Natural killer cell treated with Interleukin-12 subunit alpha and Interleukin-12 subunit beta and Interleukin-15 and Interleukin-18, amount 100 ng/mL, for 72 hours (primary cell): ENCODE data around the gene SPIRE2. TPM values are rescaled to one million over a fixed set of nuclear protein-coding genes. Genes with fewer than 3 reads are reported as not detected.

Source experiments
- ATAC-seq, 2 donors: fragments of 150-1000 bp; cut with Tn5 transposase in 1 of 2; sonication (Bioruptor Pico), chemical (Tn5 transposase) in 1 of 2; 2 replicates each; pipeline ENCODE4 v1.10.0; 2021
- DNase-seq: peaks from one replicate; pipeline ENCODE4 v3.0.0; 2022; ENCODE audit warnings: low spot score
- H3K27ac Mint-ChIP-seq, 2 donors: 1 replicate in 1 of 2; 2 replicates in 1 of 2; pipeline ENCODE4 v1.8.0; 2022; ENCODE audit warnings: mixed read lengths in 2 of 2, mild to moderate bottlenecking in 1 of 2, moderate library complexity in 1 of 2
- H3K27me3 Mint-ChIP-seq, 2 donors: 1 replicate in 1 of 2; 2 replicates in 1 of 2; pipeline ENCODE4 v1.8.0; 2022; ENCODE audit warnings: mixed read lengths in 2 of 2
- H3K36me3 Mint-ChIP-seq: one replicate; pipeline ENCODE4 v1.8.0; 2022; ENCODE audit warnings: mixed read lengths
- H3K4me1 Mint-ChIP-seq, 2 donors: 1 replicate in 1 of 2; 2 replicates in 1 of 2; pipeline ENCODE4 v1.8.0; 2022; ENCODE audit warnings: low read depth in 2 of 2, mixed read lengths in 2 of 2, mild to moderate bottlenecking in 1 of 2
- H3K4me3 Mint-ChIP-seq: one replicate; pipeline ENCODE4 v1.8.0; 2022; ENCODE audit warnings: mixed read lengths
- H3K9me3 Mint-ChIP-seq: 2 replicates; pipeline ENCODE4 v1.8.0; 2022; ENCODE audit warnings: mixed read lengths
- total RNA-seq, 2 donors: library from RNA; stranded (reverse); gene quantifications; one replicate each; pipeline ENCODE4 v1.2.3, GENCODE V29; 2022

SPIRE2 gene
- total RNA-seq, 2 donors from 2014 or later: 2.5 to 3.9 TPM

DNA sequence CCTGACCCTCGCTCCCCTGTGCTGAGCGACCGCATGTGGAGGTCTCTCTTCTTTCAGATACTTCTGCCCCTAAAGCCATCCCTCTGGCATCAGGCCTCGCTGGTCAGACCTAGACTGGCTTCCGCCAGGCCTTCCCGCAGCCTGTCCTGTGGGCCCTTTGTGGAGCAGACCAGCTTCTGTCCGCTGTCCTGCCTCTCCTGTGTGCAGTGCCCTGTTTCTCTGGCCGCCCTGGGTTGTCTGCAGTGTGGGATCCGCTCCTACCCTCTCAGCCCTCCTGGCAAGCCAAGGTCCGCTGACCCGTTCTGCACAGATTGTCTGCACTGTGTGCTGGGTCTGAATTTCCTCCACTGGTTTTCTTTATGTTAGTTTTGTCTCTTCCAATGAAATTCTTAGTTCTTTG, 68.9 kb downstream of the SPIRE2 start:
- H3K4me1 Mint-ChIP-seq: peaks cover 0 to 5% of the 10 kb centered on the region in 2 donors
- no peaks in the 10 kb centered on the region for H3K27me3 Mint-ChIP-seq
- H3K36me3 Mint-ChIP-seq: peaks cover 6% of the 10 kb centered on the region
- no peak for DNase-seq
- H3K9me3 Mint-ChIP-seq: no peaks in the 10 kb centered on the region
- no peak overlapping the region for H3K27ac Mint-ChIP-seq
- no peak for ATAC-seq
- no peak overlapping the region for H3K4me3 Mint-ChIP-seq

- H3K4me1 Mint-ChIP-seq: peaks cover 0 to 5% of the 10 kb centered on the region in 2 donors
- H3K9me3 Mint-ChIP-seq: no peaks in the 10 kb centered on the region
- no peak for ATAC-seq
- H3K36me3 Mint-ChIP-seq: peaks cover 6% of the 10 kb centered on the region
- no peaks in the 10 kb centered on the region for H3K27me3 Mint-ChIP-seq
- no peak overlapping the region for H3K27ac Mint-ChIP-seq
- peak; percentile 45 for DNase-seq
- H3K4me3 Mint-ChIP-seq: no peak overlapping the region
Observed at GRCh38 chr16:89898201-89898967, 70.1 kb downstream of the SPIRE2 start.

DNA sequence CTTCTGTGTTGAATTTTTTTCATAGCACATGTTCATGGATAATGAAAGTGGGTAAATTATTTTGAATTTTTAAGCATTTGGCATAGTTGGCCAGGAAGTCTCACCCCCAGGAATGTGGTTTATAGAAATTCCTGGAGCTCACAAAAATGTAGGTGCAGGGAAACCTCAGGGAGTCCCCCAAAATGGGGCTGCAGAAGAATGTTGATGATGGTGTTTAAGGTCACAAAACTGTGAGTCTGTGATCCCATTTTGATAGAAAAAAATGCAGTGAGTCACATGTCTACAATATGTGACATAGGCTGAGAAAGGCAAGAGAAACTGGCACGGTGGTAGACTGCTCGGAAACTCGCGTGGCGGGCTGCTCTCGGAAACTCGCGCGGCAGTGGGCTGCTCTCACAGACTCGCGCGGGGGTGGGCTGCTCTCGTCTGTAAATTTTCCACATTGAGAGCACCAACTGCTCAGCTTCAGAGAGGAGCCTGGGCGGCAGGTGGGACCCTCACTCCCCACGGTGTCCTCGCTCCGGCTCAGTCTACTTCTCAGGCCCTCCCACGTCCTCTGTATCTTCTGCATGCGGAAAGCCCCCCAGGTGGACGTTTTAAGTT, 71.7 kb downstream of the SPIRE2 start:
- Mint-ChIP-seq H3K27ac (no peak overlapping the region), H3K4me1 (peaks cover 0 to 5% of the 10 kb centered on the region in 2 donors), H3K9me3 (no peaks in the 10 kb centered on the region), H3K4me3 (no peak overlapping the region), H3K27me3 (no peaks in the 10 kb centered on the region), H3K36me3 (peaks cover 6% of the 10 kb centered on the region)
- no peak for DNase-seq
- ATAC-seq: no peak

DNA sequence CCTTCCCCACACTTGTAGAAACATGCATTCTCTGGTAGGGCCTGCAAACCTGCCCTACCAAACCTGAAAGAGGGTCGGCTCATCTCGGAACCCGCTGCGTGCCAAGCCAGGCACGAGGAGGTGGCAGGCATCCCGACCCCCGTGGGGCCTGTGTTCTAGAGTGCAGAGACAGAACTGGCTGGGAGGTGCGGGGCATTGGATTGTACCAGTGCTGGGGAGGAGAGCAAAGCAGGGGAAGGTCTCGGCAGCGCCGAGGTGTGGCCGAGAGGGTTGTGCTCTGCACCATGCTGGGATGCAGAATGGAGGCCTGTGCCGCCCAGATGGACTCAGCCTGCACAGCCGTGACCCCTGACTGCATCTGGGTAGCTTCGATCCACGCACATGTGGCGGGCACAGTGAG, 72.6 kb downstream of the SPIRE2 start:
- no peak overlapping the region for H3K4me3 Mint-ChIP-seq
- no peaks in the 10 kb centered on the region for H3K27me3 Mint-ChIP-seq
- peaks cover 0 to 7% of the 10 kb centered on the region in 2 donors for H3K4me1 Mint-ChIP-seq
- ATAC-seq: no peak
- H3K36me3 Mint-ChIP-seq: peaks cover 6% of the 10 kb centered on the region
- H3K27ac Mint-ChIP-seq: no peak overlapping the region
- no peak for DNase-seq
- no peaks in the 10 kb centered on the region for H3K9me3 Mint-ChIP-seq

- DNase-seq (no peak), ATAC-seq (no peak)
- Mint-ChIP-seq H3K4me3 (no peak overlapping the region), H3K36me3 (peaks cover 6% of the 10 kb centered on the region), H3K4me1 (peaks cover 0 to 10% of the 10 kb centered on the region in 2 donors), H3K27me3 (no peaks in the 10 kb centered on the region), H3K27ac (no peak overlapping the region), H3K9me3 (no peaks in the 10 kb centered on the region)
Observed at GRCh38 chr16:89902980-89903379, 74.7 kb downstream of the SPIRE2 start.

GRCh38 chr16:89903908-89904515, 75.7 kb downstream of the SPIRE2 start:
- ATAC-seq (no peak), DNase-seq (no peak)
- H3K36me3 Mint-ChIP-seq: peaks cover under 1% of the 10 kb centered on the region
- H3K27ac Mint-ChIP-seq: no peak overlapping the region
- peaks cover 0 to 6% of the 10 kb centered on the region in 2 donors for H3K4me1 Mint-ChIP-seq
- H3K4me3 Mint-ChIP-seq: no peak overlapping the region
- H3K27me3 Mint-ChIP-seq: no peaks in the 10 kb centered on the region
- H3K9me3 Mint-ChIP-seq: no peaks in the 10 kb centered on the region

DNA sequence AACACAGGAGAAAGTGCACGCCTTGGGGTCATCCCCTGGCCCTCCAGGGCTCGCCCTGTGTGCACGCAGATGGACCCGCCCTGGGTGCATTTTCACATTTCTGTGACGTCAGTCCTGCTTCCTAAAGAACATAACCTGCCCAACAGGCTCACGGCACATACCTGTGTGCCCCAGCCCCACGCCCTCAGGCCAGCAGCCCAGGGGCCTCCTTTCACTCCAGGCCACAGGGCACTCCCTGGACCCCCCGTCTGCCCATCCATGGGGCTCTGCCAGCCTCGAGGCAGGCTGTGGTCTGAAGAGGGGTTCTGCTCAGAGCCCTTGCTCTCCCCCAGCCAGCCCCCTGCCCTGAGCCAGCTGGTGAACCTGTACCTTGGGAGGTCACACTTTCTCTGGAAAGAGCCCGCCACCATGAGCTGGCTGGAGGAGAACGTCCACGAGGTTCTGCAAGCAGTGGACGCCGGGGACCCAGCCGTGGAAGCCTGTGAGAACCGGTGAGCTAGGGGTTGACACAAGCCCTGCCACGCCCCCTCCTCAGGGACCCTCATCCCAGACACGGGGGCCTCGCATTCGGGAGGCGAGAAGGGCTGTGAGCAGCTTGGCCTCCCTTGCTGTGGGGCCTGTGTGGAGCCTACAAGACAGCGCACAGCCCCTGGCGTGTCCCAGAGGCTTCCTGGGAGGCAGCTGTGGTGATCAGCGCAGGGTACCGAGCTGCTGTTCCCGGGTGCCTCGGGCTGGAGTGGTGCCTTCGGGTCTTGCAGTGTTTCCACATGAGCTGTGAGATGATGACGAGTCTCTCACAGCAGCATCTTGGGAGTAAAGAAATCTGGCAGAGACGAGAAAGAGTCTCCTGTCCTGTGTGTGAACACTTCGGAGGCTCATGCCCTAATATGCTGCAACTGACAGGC, 76.6 kb downstream of the SPIRE2 start:
- Mint-ChIP-seq H3K4me3 (no peak overlapping the region), H3K27me3 (no peaks in the 10 kb centered on the region), H3K36me3 (no peaks in the 10 kb centered on the region), H3K27ac (no peak overlapping the region), H3K9me3 (no peaks in the 10 kb centered on the region), H3K4me1 (peaks cover 0 to 5% of the 10 kb centered on the region in 2 donors)
- peak in 1 of 2 donors; percentile 26 for ATAC-seq
- peak; percentile 40 for DNase-seq

GRCh38 chr16:89905511-89906139, 77.3 kb downstream of the SPIRE2 start:
- Mint-ChIP-seq H3K9me3 (no peaks in the 10 kb centered on the region), H3K4me3 (no peak overlapping the region), H3K4me1 (peaks cover 0 to 5% of the 10 kb centered on the region in 2 donors), H3K27ac (no peak overlapping the region), H3K36me3 (no peaks in the 10 kb centered on the region), H3K27me3 (no peaks in the 10 kb centered on the region)
- DNase-seq (no peak), ATAC-seq (no peak)

GRCh38 chr16:89906140-89907025, 78.1 kb downstream of the SPIRE2 start:
- Mint-ChIP-seq H3K4me3 (no peak overlapping the region), H3K27me3 (no peaks in the 10 kb centered on the region), H3K9me3 (no peaks in the 10 kb centered on the region), H3K4me1 (peaks cover 0 to 5% of the 10 kb centered on the region in 2 donors), H3K36me3 (no peaks in the 10 kb centered on the region), H3K27ac (no peak overlapping the region)
- ATAC-seq (peak in 1 of 2 donors; percentile 5), DNase-seq (no peak)

DNA sequence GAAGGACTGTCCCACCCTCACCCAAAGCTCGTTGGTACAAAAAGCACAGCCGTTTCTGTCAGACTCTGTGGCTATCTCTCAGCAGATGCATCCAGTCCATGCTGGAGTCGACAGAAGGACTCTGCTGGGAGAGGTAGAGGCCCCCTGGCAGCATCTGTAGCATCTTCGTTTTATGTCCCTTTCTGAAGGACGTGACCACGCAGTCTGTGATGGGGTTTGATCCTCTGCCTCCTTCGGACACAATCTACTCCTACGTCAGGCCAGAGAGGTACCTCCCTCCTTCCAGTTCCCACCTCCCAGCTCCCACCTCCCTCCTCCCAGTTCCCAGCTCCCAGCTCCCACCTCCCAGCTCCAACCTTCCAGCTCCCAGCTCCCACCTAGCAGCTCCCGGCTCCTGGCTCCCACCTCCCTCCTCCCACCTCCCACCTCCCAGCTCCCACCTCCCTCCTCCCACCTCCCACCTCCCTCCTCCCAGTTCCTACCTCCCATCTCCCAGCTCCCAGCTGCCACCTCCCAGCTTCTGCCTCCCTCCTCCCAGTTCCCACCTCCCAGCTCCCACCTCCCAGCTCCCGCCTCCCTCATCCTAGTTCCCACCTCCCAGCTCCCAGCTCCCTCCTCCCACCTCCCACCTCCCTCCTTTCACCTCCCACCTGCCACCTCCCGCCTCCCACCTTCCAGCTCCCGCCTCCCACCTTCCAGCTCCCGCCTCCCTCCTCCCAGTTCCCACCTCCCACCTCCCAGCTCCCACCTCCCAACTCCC, 79.0 kb downstream of the SPIRE2 start:
- Mint-ChIP-seq H3K27ac (no peak overlapping the region), H3K4me1 (peaks cover 0 to 5% of the 10 kb centered on the region in 2 donors), H3K27me3 (no peaks in the 10 kb centered on the region), H3K4me3 (no peak overlapping the region), H3K9me3 (no peaks in the 10 kb centered on the region), H3K36me3 (no peaks in the 10 kb centered on the region)
- DNase-seq (no peak), ATAC-seq (no peak)

GRCh38 chr16:89908236-89908635, 80.0 kb downstream of the SPIRE2 start:
- Mint-ChIP-seq H3K27ac (no peak overlapping the region), H3K27me3 (no peaks in the 10 kb centered on the region), H3K4me3 (no peak overlapping the region), H3K9me3 (no peaks in the 10 kb centered on the region), H3K36me3 (no peaks in the 10 kb centered on the region), H3K4me1 (peaks cover 0 to 7% of the 10 kb centered on the region in 2 donors)
- DNase-seq (no peak), ATAC-seq (no peak)
